HepG2 (cell line): ENCODE results near the gene BAHCC1. TPM values are rescaled to one million over a fixed set of nuclear protein-coding genes. Genes with fewer than 3 reads are reported as not detected.

Experiments
- KDM5A ChIP-seq: fragments of 200-600 bp; sonication (generic); IDR thresholded peaks from 2 replicates; pipeline ENCODE4 v1.7.0; 2018; ENCODE audit warnings: antibody characterized with exemption, mild to moderate bottlenecking, low read length, borderline replicate concordance
- REPIN1 ChIP-seq: sonication (generic); formaldehyde crosslinking; IDR thresholded peaks from 2 replicates; pipeline ENCODE4 v1.8.0; 2022; ENCODE audit warnings: missing genetic modification reagents, low read depth, mild to moderate bottlenecking, borderline replicate concordance
- RNF2 ChIP-seq: fragments of 450-650 bp; conservative IDR thresholded peaks from 2 replicates; pipeline ENCODE4 v1.6.1; 2016; ENCODE audit warnings: low read depth
- SRSF4 ChIP-seq: fragments of 200-400 bp; formaldehyde crosslinking; IDR thresholded peaks from one replicate; pipeline ENCODE4 v1.6.1; 2018; ENCODE audit warnings: mild to moderate bottlenecking, low read depth, low read length, moderate library complexity; ENCODE audit not compliant: poor library complexity, severe bottlenecking
- SUZ12 ChIP-seq: fragments of 150-350 bp; IDR thresholded peaks from 2 replicates; pipeline ENCODE4 v1.6.1; 2014; ENCODE audit warnings: low read depth, low read length
- TCF12 ChIP-seq, 2 experiments: fragments of 450-650 bp in 1 of 2; sonication (generic) in 1 of 2; formaldehyde crosslinking in 1 of 2; IDR thresholded peaks; 2 replicates each; pipeline versions ENCODE4 v1.6.1 to v1.8.0; 2017 to 2022; ENCODE audit warnings: antibody characterized with exemption in 1 of 2, mild to moderate bottlenecking in 1 of 2, missing genetic modification reagents in 1 of 2, moderate library complexity in 1 of 2
- TOE1 ChIP-seq: sonication (generic); formaldehyde crosslinking; IDR thresholded peaks from 2 replicates; pipeline ENCODE4 v1.4.0; 2020; ENCODE audit warnings: mild to moderate bottlenecking, missing genetic modification reagents
- ZFP82 ChIP-seq: sonication (generic); formaldehyde crosslinking; IDR thresholded peaks from 2 replicates; pipeline ENCODE4 v1.5.1; 2020; ENCODE audit warnings: mild to moderate bottlenecking, missing genetic modification reagents, borderline replicate concordance
- ZNF790 ChIP-seq: sonication (generic); formaldehyde crosslinking; IDR thresholded peaks from 2 replicates; pipeline ENCODE4 v1.8.0; 2022; ENCODE audit warnings: missing genetic modification reagents, mild to moderate bottlenecking, borderline replicate concordance
- polyA plus RNA-seq, 8 experiments: library from polyadenylated mRNA; depleted of rRNA in 3 of 8; stranded (reverse) in 7 of 8; unstranded in 1 of 8; fragments of >200 nt; fragmentation: Illumina TruSeq in 4 of 8; extraction: Trizol in 4 of 8; gene quantifications; 2 replicates each; pipeline versions ENCODE4 v1.2.1 to v1.2.3, GENCODE V29; 2011 to 2016; ENCODE audit warnings: low read depth in 4 of 8, missing spikeins in 1 of 8, mixed read lengths in 1 of 8; ENCODE audit not compliant: insufficient read depth in 1 of 8
- total RNA-seq, 5 experiments: library from RNA; depleted of rRNA; stranded (reverse); fragments of >200 nt; fragmentation: Illumina TruSeq; extraction: Trizol; gene quantifications; 2 replicates each; pipeline ENCODE4 v1.2.3, GENCODE V29; 2016; ENCODE audit warnings: low read depth in 1 of 5
- TF ChIP-seq, protein P1 (sequence below): sonication (generic); formaldehyde crosslinking; IDR thresholded peaks from 2 replicates; pipeline ENCODE4 v1.5.1; 2020; ENCODE audit warnings: mild to moderate bottlenecking, missing genetic modification reagents, borderline replicate concordance
- TF ChIP-seq, protein P2 (sequence below): sonication (generic); formaldehyde crosslinking; IDR thresholded peaks from 2 replicates; pipeline ENCODE4 v1.5.0; 2020; ENCODE audit warnings: missing genetic modification reagents
- TF ChIP-seq, protein P3 (sequence below): sonication (generic); formaldehyde crosslinking; IDR thresholded peaks from 2 replicates; pipeline ENCODE4 v1.4.0; 2020; ENCODE audit warnings: missing genetic modification reagents, borderline replicate concordance

Gene BAHCC1
- total and polyA plus RNA-seq, 2 of the 13 experiments (the other 11 are each of a cell fraction or from before 2014, with no cell fraction given) = 1.4 to 1.7 TPM

DNA sequence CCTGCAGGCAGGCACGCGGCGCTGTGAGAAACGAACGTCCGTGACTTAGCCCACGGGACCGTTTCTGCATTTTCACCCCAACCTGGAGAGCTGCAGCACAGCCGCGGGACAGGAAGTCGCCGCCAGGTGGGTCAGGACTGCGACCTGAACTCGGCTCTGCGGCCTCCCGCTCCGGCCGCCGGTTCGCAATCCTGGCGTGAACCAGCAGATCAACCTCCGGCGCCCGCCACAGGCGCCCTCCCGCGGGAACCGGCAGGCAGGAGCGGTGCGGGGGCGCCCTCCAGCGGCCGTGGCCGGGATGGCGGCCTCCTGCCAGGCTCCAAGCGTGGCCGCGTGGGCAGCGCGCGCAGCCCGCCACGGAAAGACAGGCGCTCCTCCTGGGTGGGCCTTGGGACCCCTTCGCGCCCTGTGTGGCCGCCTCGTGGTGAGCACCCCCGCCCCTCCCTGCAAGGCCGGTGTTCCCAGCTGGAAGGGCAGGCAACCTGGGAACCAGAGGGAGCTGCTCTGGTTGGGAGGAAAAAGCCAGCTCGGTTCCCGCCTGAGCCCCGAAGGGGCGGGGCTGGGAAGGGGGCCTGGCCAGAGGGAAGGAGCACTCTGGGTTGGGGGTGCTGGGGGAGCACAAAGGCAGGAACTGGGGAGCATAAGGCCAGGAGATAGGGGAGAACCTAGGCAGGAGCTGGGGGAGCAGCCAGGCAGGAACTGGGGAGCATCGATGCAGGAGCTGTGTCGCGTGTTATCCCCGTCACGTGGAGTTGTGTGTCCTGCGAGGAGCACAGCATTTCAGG, 89.1 kb downstream of the BAHCC1 start (continued):
- TF ChIP-seq, protein P1, sequence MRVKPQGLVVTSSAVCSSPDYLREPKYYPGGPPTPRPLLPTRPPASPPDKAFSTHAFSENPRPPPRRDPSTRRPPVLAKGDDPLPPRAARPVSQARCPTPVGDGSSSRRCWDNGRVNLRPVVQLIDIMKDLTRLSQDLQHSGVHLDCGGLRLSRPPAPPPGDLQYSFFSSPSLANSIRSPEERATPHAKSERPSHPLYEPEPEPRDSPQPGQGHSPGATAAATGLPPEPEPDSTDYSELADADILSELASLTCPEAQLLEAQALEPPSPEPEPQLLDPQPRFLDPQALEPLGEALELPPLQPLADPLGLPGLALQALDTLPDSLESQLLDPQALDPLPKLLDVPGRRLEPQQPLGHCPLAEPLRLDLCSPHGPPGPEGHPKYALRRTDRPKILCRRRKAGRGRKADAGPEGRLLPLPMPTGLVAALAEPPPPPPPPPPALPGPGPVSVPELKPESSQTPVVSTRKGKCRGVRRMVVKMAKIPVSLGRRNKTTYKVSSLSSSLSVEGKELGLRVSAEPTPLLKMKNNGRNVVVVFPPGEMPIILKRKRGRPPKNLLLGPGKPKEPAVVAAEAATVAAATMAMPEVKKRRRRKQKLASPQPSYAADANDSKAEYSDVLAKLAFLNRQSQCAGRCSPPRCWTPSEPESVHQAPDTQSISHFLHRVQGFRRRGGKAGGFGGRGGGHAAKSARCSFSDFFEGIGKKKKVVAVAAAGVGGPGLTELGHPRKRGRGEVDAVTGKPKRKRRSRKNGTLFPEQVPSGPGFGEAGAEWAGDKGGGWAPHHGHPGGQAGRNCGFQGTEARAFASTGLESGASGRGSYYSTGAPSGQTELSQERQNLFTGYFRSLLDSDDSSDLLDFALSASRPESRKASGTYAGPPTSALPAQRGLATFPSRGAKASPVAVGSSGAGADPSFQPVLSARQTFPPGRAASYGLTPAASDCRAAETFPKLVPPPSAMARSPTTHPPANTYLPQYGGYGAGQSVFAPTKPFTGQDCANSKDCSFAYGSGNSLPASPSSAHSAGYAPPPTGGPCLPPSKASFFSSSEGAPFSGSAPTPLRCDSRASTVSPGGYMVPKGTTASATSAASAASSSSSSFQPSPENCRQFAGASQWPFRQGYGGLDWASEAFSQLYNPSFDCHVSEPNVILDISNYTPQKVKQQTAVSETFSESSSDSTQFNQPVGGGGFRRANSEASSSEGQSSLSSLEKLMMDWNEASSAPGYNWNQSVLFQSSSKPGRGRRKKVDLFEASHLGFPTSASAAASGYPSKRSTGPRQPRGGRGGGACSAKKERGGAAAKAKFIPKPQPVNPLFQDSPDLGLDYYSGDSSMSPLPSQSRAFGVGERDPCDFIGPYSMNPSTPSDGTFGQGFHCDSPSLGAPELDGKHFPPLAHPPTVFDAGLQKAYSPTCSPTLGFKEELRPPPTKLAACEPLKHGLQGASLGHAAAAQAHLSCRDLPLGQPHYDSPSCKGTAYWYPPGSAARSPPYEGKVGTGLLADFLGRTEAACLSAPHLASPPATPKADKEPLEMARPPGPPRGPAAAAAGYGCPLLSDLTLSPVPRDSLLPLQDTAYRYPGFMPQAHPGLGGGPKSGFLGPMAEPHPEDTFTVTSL (CRISPR knock-in tag) = no peak
- TF ChIP-seq, protein P2, sequence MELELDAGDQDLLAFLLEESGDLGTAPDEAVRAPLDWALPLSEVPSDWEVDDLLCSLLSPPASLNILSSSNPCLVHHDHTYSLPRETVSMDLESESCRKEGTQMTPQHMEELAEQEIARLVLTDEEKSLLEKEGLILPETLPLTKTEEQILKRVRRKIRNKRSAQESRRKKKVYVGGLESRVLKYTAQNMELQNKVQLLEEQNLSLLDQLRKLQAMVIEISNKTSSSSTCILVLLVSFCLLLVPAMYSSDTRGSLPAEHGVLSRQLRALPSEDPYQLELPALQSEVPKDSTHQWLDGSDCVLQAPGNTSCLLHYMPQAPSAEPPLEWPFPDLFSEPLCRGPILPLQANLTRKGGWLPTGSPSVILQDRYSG = no peak
- TF ChIP-seq ZFP82 (CRISPR knock-in tag) = peak; percentile 80; the same call in 1 of the 2 replicates
- TF ChIP-seq KDM5A = no peak
- TF ChIP-seq TCF12 (IDR thresholded peaks at IDR 0.05) = no peak
- peak; percentile 60; the same call in 1 of the 2 replicates for TF ChIP-seq TCF12 (CRISPR knock-in tag; IDR thresholded peaks at IDR 0.05)
- TF ChIP-seq, protein P3, sequence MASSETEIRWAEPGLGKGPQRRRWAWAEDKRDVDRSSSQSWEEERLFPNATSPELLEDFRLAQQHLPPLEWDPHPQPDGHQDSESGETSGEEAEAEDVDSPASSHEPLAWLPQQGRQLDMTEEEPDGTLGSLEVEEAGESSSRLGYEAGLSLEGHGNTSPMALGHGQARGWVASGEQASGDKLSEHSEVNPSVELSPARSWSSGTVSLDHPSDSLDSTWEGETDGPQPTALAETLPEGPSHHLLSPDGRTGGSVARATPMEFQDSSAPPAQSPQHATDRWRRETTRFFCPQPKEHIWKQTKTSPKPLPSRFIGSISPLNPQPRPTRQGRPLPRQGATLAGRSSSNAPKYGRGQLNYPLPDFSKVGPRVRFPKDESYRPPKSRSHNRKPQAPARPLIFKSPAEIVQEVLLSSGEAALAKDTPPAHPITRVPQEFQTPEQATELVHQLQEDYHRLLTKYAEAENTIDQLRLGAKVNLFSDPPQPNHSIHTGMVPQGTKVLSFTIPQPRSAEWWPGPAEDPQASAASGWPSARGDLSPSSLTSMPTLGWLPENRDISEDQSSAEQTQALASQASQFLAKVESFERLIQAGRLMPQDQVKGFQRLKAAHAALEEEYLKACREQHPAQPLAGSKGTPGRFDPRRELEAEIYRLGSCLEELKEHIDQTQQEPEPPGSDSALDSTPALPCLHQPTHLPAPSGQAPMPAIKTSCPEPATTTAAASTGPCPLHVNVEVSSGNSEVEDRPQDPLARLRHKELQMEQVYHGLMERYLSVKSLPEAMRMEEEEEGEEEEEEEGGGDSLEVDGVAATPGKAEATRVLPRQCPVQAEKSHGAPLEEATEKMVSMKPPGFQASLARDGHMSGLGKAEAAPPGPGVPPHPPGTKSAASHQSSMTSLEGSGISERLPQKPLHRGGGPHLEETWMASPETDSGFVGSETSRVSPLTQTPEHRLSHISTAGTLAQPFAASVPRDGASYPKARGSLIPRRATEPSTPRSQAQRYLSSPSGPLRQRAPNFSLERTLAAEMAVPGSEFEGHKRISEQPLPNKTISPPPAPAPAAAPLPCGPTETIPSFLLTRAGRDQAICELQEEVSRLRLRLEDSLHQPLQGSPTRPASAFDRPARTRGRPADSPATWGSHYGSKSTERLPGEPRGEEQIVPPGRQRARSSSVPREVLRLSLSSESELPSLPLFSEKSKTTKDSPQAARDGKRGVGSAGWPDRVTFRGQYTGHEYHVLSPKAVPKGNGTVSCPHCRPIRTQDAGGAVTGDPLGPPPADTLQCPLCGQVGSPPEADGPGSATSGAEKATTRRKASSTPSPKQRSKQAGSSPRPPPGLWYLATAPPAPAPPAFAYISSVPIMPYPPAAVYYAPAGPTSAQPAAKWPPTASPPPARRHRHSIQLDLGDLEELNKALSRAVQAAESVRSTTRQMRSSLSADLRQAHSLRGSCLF = no peak
- peak; percentile 86; the same call in 1 of the 2 replicates for TF ChIP-seq TOE1 (CRISPR knock-in tag)
- no peak for TF ChIP-seq SUZ12
- no peak for TF ChIP-seq SRSF4
- peak; percentile 83 for TF ChIP-seq REPIN1
- TF ChIP-seq RNF2 = peak; percentile 83
- TF ChIP-seq ZNF790 (CRISPR knock-in tag) = 0 out of 2 replicates have a peak, but pooled peaks have one; percentile 71
